Mucosa of descending colon (tissue), 3 donors: Measurements from ENCODE around the gene POU2F3. TPM values are rescaled to one million over a fixed set of nuclear protein-coding genes. Genes with fewer than 3 reads are reported as not detected.

Experiments
- ATAC-seq: fragments of 200-7000 bp; cut with Tn5 transposase; one replicate; pipeline ENCODE4 v1.9.1; 2020; ENCODE audit warnings: mild to moderate bottlenecking, moderate library complexity
- DNase-seq, 3 donors: peaks; one replicate each; pipeline ENCODE4 v3.0.0-alpha.2; 2020
- H3K36me3 ChIP-seq: fragments of 200-600 bp; one replicate; pipeline ENCODE4 v1.8.0; 2021; ENCODE audit warnings: low read depth, mild to moderate bottlenecking
- H3K4me1 ChIP-seq: fragments of 200-600 bp; one replicate; pipeline ENCODE4 v1.8.0; 2021; ENCODE audit warnings: low read depth, mild to moderate bottlenecking
- H3K4me3 ChIP-seq: fragments of 200-600 bp; one replicate; pipeline ENCODE4 v1.8.0; 2021; ENCODE audit warnings: mild to moderate bottlenecking
- H3K9me3 ChIP-seq: fragments of 200-600 bp; one replicate; pipeline ENCODE4 v1.8.0; 2021; ENCODE audit warnings: mild to moderate bottlenecking
- intact Hi-C, 2 donors: fragments of 100-400 bp; cut with DNase I in 1 of 2; cut with micrococcal nuclease in 1 of 2; formaldehyde crosslinking; loops; one replicate each; pipeline versions ENCODE4 v1.11.0 to v1.11.1; 2022; cut with DNase I, micrococcal nuclease
- total RNA-seq, 3 donors: library from RNA; stranded (reverse); fragmentation: NEBNext Ultra II Directional in 2 of 3; extraction: Animal tissue kit (Norgen Biotek cat#: 25700) in 2 of 3; gene quantifications; one replicate each; pipeline versions ENCODE4 v1.2.1 to v1.2.4, GENCODE V29; 2021 to 2023
- TF ChIP-seq, protein P1 (sequence below): fragments of 200-600 bp; IDR thresholded peaks from one replicate; pipeline ENCODE4 v1.8.0; 2022; ENCODE audit warnings: antibody characterized with exemption, mild to moderate bottlenecking
- donor health status: DM: no; HTN: no; CAD: no; lungs with moderate emphysema.
- donor health status: DM: no; HTN: no; CAD: no.
- donor health status: DM: no; HTN: yes; CAD: no.

POU2F3 gene
- total RNA-seq, 3 donors from 2014 or later, result 1.1 to 3.0 (median 2.2) TPM

DNA sequence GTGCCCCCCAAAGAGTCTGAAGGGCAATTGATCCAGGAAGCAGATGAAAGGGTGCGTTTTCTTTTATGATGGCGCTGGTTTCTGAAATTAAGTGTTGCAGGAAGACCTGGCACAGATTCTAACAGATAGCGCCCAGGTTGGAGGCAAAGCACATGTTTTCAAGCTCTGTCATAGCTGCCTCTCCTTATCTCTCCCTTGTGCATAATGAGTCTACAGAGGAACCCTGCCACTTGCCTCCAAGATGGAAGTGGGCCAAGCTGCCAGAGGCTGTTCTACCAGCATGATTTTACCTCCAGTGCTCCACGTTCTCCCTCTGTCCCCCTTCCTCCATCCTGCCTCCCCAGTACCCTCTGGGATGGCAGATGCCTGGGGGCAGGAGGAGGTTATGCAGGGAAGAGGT lies 55.2 kb downstream of the POU2F3 start:
- TF ChIP-seq, protein P1, sequence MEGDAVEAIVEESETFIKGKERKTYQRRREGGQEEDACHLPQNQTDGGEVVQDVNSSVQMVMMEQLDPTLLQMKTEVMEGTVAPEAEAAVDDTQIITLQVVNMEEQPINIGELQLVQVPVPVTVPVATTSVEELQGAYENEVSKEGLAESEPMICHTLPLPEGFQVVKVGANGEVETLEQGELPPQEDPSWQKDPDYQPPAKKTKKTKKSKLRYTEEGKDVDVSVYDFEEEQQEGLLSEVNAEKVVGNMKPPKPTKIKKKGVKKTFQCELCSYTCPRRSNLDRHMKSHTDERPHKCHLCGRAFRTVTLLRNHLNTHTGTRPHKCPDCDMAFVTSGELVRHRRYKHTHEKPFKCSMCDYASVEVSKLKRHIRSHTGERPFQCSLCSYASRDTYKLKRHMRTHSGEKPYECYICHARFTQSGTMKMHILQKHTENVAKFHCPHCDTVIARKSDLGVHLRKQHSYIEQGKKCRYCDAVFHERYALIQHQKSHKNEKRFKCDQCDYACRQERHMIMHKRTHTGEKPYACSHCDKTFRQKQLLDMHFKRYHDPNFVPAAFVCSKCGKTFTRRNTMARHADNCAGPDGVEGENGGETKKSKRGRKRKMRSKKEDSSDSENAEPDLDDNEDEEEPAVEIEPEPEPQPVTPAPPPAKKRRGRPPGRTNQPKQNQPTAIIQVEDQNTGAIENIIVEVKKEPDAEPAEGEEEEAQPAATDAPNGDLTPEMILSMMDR, result no peak
- ATAC-seq (peak; percentile 63), DNase-seq (no peak)
- intact Hi-C loops, result no loop called here
- Histone ChIP-seq H3K9me3 (no peaks in the 10 kb centered on the region), H3K36me3 (no peaks in the 10 kb centered on the region), H3K4me1 (no peaks in the 10 kb centered on the region), H3K4me3 (no peak overlapping the region)

DNA sequence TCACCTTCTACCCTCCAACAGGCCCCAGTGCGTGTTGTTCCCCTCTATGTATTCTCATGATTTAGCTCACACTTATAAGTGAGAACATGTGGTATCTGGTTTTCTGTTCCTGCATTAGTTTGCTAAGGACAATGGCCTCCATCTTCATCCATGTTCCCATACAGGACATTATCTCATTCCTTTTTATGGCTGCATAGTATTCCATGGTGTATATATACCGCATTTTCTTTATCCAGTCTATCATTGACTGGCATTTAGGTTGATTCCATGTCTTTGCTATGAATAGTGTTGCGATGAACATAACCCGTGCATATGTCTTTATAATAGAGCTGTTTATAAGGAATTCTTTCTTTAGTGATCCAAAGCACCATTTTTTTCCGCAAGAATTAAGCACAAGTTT lies 56.6 kb downstream of the POU2F3 start:
- intact Hi-C loops, result no loop called here
- no peak overlapping the region for H3K4me3 ChIP-seq
- no peaks in the 10 kb centered on the region for H3K36me3 ChIP-seq
- H3K4me1 ChIP-seq, result peaks cover 2% of the 10 kb centered on the region
- DNase-seq (no peak), ATAC-seq (no peak)
- no peaks in the 10 kb centered on the region for H3K9me3 ChIP-seq
- TF ChIP-seq, protein P1, result no peak

DNA sequence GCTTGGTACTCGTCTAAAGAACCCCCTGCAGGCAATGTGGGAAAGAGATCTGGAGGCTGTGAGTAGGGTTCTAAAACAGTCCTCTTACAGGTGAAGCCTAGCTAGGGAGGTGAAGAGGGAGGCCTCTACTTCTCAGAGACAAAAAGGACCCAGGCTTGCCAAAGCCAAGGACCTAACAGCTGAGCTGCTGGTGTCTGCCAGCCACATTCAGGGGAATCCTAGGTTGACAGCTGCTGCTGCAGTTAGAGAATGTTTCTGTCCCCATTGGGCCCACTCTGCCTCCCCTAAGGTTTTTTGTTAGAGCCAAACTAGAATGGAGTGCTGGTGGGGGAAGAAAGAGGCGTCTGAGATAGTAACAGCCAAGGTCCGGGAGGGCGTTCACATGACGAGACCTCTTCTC lies 58.5 kb downstream of the POU2F3 start:
- ATAC-seq (no peak), DNase-seq (no peak)
- H3K4me3 ChIP-seq, result no peak overlapping the region
- intact Hi-C loops, result no loop called here
- no peaks in the 10 kb centered on the region for H3K36me3 ChIP-seq
- H3K9me3 ChIP-seq, result no peaks in the 10 kb centered on the region
- peaks cover 14% of the 10 kb centered on the region for H3K4me1 ChIP-seq
- TF ChIP-seq, protein P1, result no peak

DNA sequence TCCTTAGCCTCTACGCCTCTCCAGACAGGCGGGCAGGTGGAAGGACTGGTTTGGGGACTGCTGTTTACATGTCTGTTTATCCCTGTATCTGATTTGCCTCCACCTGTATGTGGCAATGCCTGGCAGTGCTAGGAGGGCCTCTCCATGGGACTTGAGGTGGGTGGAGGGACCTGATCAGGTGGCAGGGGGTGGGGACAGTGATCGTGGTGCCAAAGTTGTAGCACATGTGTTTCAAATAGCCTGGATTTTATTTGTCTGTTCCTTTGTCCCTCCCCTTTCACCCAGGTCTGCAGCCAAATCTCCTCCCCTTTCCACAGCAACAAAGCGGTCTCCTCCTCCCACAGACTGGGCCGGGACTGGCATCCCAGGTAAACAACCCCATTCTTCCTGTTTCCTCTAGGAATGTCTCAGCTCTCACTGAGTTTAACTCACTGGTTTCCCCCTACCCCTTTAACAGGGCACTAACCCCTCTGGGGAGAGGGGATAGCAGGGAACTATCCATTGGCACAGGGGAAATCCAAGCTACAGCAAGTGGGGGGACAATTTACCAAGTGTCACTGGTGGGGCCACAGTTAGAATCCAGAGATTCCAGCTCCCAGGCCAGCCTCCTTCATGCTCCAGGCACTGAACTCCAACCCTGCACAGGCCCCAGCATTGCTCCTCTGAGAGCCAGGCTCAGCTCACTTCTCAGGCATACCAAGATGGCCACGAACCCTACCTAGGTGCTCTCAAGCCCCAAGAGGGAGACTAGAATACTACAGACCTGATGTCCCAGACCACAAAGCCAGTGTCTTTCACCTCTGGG lies 62.3 kb downstream of the POU2F3 start:
- H3K36me3 ChIP-seq, result no peaks in the 10 kb centered on the region
- TF ChIP-seq, protein P1, result no peak
- intact Hi-C loops, result loop anchor here (5.0 kb wide), 1 partner anchor 130 kb away; no protein-coding TSS in a partner anchor
- no peak overlapping the region for H3K4me3 ChIP-seq
- peak; percentile 70 to 79 (median 74) for DNase-seq
- peaks cover 23% of the 10 kb centered on the region for H3K4me1 ChIP-seq
- ATAC-seq, result peak; percentile 68
- no peaks in the 10 kb centered on the region for H3K9me3 ChIP-seq

DNA sequence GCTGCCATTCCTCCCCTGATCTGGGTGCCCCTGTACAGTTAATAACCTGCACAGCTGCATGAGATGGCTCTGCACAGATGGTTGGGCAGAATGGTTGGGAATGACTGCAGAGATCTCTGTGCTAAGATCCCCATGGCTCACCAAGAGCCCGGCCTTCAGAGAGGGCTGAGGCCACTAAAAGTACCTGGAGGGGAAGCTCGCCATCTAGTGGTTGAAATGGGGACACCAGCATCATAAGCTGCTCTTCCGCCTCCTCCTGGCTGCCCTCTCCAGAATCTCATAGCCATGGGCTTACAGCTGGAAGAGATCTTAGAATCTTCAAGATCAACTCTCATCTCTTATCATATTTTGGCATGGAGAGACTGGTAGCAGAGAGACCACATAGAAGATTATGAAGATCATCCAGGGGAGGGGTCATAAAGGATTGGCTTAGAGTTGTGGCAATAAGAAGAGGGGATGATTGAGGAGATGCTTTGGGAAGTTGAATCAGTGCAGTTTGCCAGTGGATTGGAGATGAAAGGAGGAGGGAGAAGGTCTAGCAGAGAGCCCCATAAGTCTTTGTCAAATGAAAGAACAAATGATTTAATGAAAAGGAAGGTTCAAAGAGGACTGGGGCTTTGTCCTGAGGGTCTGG lies 63.2 kb downstream of the POU2F3 start:
- peak; percentile 77 for ATAC-seq
- DNase-seq, result peak in 2 of 3 donors; percentile 64 to 92
- no peaks in the 10 kb centered on the region for H3K36me3 ChIP-seq
- H3K4me3 ChIP-seq, result no peak overlapping the region
- intact Hi-C loops, result loop anchor here (5.0 kb wide), 1 partner anchor 131 kb away; no protein-coding TSS in a partner anchor
- TF ChIP-seq, protein P1, result peak; percentile 76
- peaks cover 23% of the 10 kb centered on the region for H3K4me1 ChIP-seq
- H3K9me3 ChIP-seq, result no peaks in the 10 kb centered on the region
